SK-N-SH (cell line): ENCODE data around the gene GDPD4.

Experiments used
- CHD2 ChIP-seq: fragments of 150-350 bp; IDR thresholded peaks from 2 replicates; pipeline ENCODE4 v1.6.1; 2018; ENCODE audit warnings: low read length; ENCODE audit not compliant: partially characterized antibody
- ELF1 ChIP-seq: IDR thresholded peaks from 2 replicates; pipeline ENCODE4 v1.4.0; 2012
- EP300 ChIP-seq, 2 experiments: IDR thresholded peaks; 2 replicates each; pipeline versions ENCODE4 v1.4.0 to v1.6.1; 2012; ENCODE audit warnings: borderline replicate concordance in 1 of 2, low read depth in 1 of 2, low read length in 1 of 2
- FOXM1 ChIP-seq: IDR thresholded peaks from 2 replicates; pipeline ENCODE4 v1.4.0; 2012; ENCODE audit warnings: low read depth, mild to moderate bottlenecking
- JUND ChIP-seq: IDR thresholded peaks from 2 replicates; pipeline ENCODE4 v1.4.0; 2012
- MXI1 ChIP-seq: IDR thresholded peaks from 2 replicates; pipeline ENCODE4 v1.6.1; 2012; ENCODE audit warnings: mild to moderate bottlenecking, low read depth, low read length, improper control_type of control experiment
- POLR2AphosphoS5 ChIP-seq: IDR thresholded peaks from 2 replicates; pipeline ENCODE4 v1.6.1; 2012; ENCODE audit warnings: low read depth, low read length
- RAD21 ChIP-seq: IDR thresholded peaks from 2 replicates; pipeline ENCODE4 v1.6.1; 2012; ENCODE audit warnings: mild to moderate bottlenecking, low read length
- REST ChIP-seq: IDR thresholded peaks from 2 replicates; pipeline ENCODE4 v1.6.1; 2012; ENCODE audit warnings: mild to moderate bottlenecking, low read depth, low read length, moderate library complexity
- SIN3A ChIP-seq: IDR thresholded peaks from 2 replicates; pipeline ENCODE4 v1.6.1; 2012; ENCODE audit warnings: low read depth, mild to moderate bottlenecking, low read length, moderate library complexity, borderline replicate concordance
- TAF1 ChIP-seq: IDR thresholded peaks from 2 replicates; pipeline ENCODE4 v1.6.1; 2012; ENCODE audit warnings: low read depth, mild to moderate bottlenecking, low read length, moderate library complexity, borderline replicate concordance
- TEAD4 ChIP-seq: IDR thresholded peaks from 2 replicates; pipeline ENCODE4 v1.4.0; 2012; ENCODE audit warnings: mild to moderate bottlenecking, borderline replicate concordance; ENCODE audit not compliant: insufficient read depth
- TF ChIP-seq, protein P1 (sequence below): fragments of 200-600 bp; sonication (generic); IDR thresholded peaks from 2 replicates; pipeline ENCODE4 v1.6.1; 2017; ENCODE audit warnings: antibody characterized with exemption, mild to moderate bottlenecking, moderate library complexity
- TF ChIP-seq, protein P2 (sequence below): fragments of 150-350 bp; IDR thresholded peaks from 2 replicates; pipeline ENCODE4 v1.6.1; 2017; ENCODE audit warnings: antibody characterized with exemption, low read length, low read depth, borderline replicate concordance

GRCh38 chr11:77324508-77324907, 23.0 kb upstream of the GDPD4 start:
- TF ChIP-seq TAF1 (no peak), JUND (no peak), POLR2AphosphoS5 (no peak), RAD21 (no peak), MXI1 (no peak), TEAD4 (no peak), EP300 (IDR thresholded peaks at IDR 0.05; ENCODE audit: borderline replicate concordance in 1 of 2, low read depth in 1 of 2, low read length in 1 of 2) (no peak), FOXM1 (no peak), SIN3A (no peak), ELF1 (no peak), REST (no peak), CHD2 (no peak)
- TF ChIP-seq, protein P1, sequence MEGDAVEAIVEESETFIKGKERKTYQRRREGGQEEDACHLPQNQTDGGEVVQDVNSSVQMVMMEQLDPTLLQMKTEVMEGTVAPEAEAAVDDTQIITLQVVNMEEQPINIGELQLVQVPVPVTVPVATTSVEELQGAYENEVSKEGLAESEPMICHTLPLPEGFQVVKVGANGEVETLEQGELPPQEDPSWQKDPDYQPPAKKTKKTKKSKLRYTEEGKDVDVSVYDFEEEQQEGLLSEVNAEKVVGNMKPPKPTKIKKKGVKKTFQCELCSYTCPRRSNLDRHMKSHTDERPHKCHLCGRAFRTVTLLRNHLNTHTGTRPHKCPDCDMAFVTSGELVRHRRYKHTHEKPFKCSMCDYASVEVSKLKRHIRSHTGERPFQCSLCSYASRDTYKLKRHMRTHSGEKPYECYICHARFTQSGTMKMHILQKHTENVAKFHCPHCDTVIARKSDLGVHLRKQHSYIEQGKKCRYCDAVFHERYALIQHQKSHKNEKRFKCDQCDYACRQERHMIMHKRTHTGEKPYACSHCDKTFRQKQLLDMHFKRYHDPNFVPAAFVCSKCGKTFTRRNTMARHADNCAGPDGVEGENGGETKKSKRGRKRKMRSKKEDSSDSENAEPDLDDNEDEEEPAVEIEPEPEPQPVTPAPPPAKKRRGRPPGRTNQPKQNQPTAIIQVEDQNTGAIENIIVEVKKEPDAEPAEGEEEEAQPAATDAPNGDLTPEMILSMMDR: no peak
- TF ChIP-seq, protein P2, sequence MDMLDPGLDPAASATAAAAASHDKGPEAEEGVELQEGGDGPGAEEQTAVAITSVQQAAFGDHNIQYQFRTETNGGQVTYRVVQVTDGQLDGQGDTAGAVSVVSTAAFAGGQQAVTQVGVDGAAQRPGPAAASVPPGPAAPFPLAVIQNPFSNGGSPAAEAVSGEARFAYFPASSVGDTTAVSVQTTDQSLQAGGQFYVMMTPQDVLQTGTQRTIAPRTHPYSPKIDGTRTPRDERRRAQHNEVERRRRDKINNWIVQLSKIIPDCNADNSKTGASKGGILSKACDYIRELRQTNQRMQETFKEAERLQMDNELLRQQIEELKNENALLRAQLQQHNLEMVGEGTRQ: no peak
